Naive thymus-derived CD4-positive, alpha-beta T cell (primary cell): Measurements from ENCODE around the gene RBPJ. TPM values are rescaled to one million over a fixed set of nuclear protein-coding genes. Genes with fewer than 3 reads are reported as not detected.

ENCODE experiments used
- ATAC-seq: fragments of 150-1000 bp; cut with Tn5 transposase; 2 replicates; pipeline ENCODE4 v1.10.0; 2021; ENCODE audit warnings: mild to moderate bottlenecking, moderate library complexity
- CTCF ChIA-PET: fragments of 350-600 bp; sonication (Branson Sonifier 250); formaldehyde crosslinking; loops from one replicate; lab custom pipeline; 2021; ENCODE audit warnings: antibody characterized with exemption; lab: Charles Lee
- POLR2A ChIA-PET: fragments of 350-600 bp; sonication (Branson Sonifier 250); formaldehyde crosslinking; loops from one replicate; lab custom pipeline; 2021; ENCODE audit warnings: antibody characterized with exemption, inconsistent platforms; lab: Charles Lee
- DNase-seq, 9 donors: peaks; one replicate each; pipeline versions ENCODE4 v3.0.0 to v3.0.0-alpha.2; 2020 to 2022; ENCODE audit warnings: mixed read lengths in 1 of 9
- H3K27ac ChIP-seq: one replicate; pipeline ENCODE4 v1.7.0; 2013; ENCODE audit warnings: mild to moderate bottlenecking, low read depth, low read length, moderate library complexity
- H3K27me3 ChIP-seq, 2 donors: one replicate each; pipeline ENCODE4 v1.7.0; 2013; ENCODE audit warnings: low read length in 2 of 2, mild to moderate bottlenecking in 2 of 2, moderate library complexity in 2 of 2; ENCODE audit not compliant: control insufficient read depth in 2 of 2, insufficient read depth in 2 of 2
- H3K36me3 ChIP-seq, 3 experiments: 1 replicate in 2 of 3; 2 replicates in 1 of 3; pipeline ENCODE4 v1.7.0; 2013; ENCODE audit warnings: low read length in 3 of 3, mild to moderate bottlenecking in 3 of 3, moderate library complexity in 1 of 3; ENCODE audit not compliant: insufficient read depth in 3 of 3, control insufficient read depth in 2 of 3
- H3K4me1 ChIP-seq, 2 donors: one replicate each; pipeline ENCODE4 v1.7.0; 2013; ENCODE audit warnings: low read length in 2 of 2, mild to moderate bottlenecking in 2 of 2, moderate library complexity in 1 of 2; ENCODE audit not compliant: control insufficient read depth in 2 of 2, insufficient read depth in 2 of 2
- H3K4me3 ChIP-seq: 2 replicates; pipeline ENCODE4 v1.7.0; 2013; ENCODE audit warnings: mild to moderate bottlenecking, low read length
- H3K9me3 ChIP-seq, 3 experiments: 1 replicate in 2 of 3; 2 replicates in 1 of 3; pipeline ENCODE4 v1.7.0; 2013; ENCODE audit warnings: low read length in 3 of 3; ENCODE audit not compliant: control insufficient read depth in 2 of 3
- H3K27ac Mint-ChIP-seq, 9 donors: one replicate each; pipeline ENCODE4 v1.8.0; 2020 to 2022; ENCODE audit warnings: mixed read lengths in 9 of 9, mild to moderate bottlenecking in 8 of 9, moderate library complexity in 5 of 9, inconsistent platforms in 2 of 9
- H3K27me3 Mint-ChIP-seq, 5 donors: one replicate each; pipeline ENCODE4 v1.8.0; 2021 to 2022; ENCODE audit warnings: mixed read lengths in 5 of 5, mild to moderate bottlenecking in 1 of 5
- H3K36me3 Mint-ChIP-seq, 5 donors: one replicate each; pipeline ENCODE4 v1.8.0; 2020 to 2022; ENCODE audit warnings: mixed read lengths in 5 of 5, mild to moderate bottlenecking in 3 of 5, inconsistent platforms in 1 of 5
- H3K4me1 Mint-ChIP-seq, 7 donors: one replicate each; pipeline ENCODE4 v1.8.0; 2020 to 2022; ENCODE audit warnings: mixed read lengths in 7 of 7, mild to moderate bottlenecking in 3 of 7, inconsistent platforms in 1 of 7
- H3K4me3 Mint-ChIP-seq, 10 donors: one replicate each; pipeline ENCODE4 v1.8.0; 2020 to 2022; ENCODE audit warnings: mild to moderate bottlenecking in 10 of 10, mixed read lengths in 10 of 10, moderate library complexity in 6 of 10, inconsistent platforms in 2 of 10
- H3K9me3 Mint-ChIP-seq, 11 donors: one replicate each; pipeline ENCODE4 v1.8.0; 2020 to 2022; ENCODE audit warnings: mixed read lengths in 11 of 11, mild to moderate bottlenecking in 4 of 11, inconsistent platforms in 1 of 11, moderate library complexity in 1 of 11
- intact Hi-C, 2 donors: fragments of 100-400 bp; cut with micrococcal nuclease; formaldehyde crosslinking; loops; one replicate each; pipeline ENCODE4 v1.15.1; 2023
- polyA plus RNA-seq, 2 donors: library from polyadenylated mRNA; unstranded; fragments of 300-500 nt; fragmentation: Illumina TruSeq; gene quantifications; one replicate each; pipeline ENCODE4 v1.2.3, GENCODE V29; 2021
- total RNA-seq, 6 experiments: library from RNA in 5 of 6; stranded (reverse) in 5 of 6; gene quantifications; 1 replicate in 5 of 6; 2 replicates in 1 of 6; pipeline ENCODE4 v1.2.3 and lab custom pipeline; 2021 to 2026

Gene RBPJ
- total and polyA plus RNA-seq, 7 experiments from 2014 or later: 48.1 to 144 (median 68.5) TPM

DNA sequence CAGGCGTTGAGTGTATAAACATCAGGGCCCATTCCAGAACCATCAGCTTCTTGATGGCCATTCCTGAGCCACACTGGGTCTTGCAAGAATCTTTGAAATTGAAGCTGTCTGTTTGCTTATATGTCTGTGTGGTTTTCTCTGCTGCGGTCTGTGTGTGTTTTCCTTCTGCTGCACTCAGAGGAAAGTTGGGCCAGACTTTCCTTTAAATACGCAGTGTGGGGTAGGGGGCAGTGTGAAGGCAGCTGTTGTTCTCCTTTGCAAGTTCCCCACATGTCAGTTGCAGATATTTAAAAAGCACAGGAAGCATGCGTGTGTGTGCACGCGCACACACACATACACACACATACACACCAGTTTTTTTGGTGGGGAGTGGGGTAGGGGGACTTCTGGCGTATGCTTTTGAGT, 137.3 kb downstream of the RBPJ start:
- Mint-ChIP-seq H3K4me3 (peak overlapping the region in 8 of 10 donors; percentile 8 to 80 (median 59)), H3K27me3 (no peaks in the 10 kb centered on the region), H3K36me3 (no peaks in the 10 kb centered on the region), H3K4me1 (peaks cover 0 to 30% (median 20%) of the 10 kb centered on the region in 7 donors), H3K27ac (peak overlapping the region in 7 of 9 donors; percentile 5 to 89 (median 79)), H3K9me3 (peaks cover 0 to 12% (median 1%) of the 10 kb centered on the region in 11 donors)
- DNase-seq (peak in 6 of 9 donors; percentile 5 to 62 (median 30)), ATAC-seq (peak; percentile 66)
- no peaks in the 10 kb centered on the region for H3K27me3 ChIP-seq
- intact Hi-C loops: loop anchor here (1.0 to 5.0 kb wide), 3 partner anchors 126 to 569 kb away; partner anchors contain the start of genes STIM2 (in 1 of the 2) and TBC1D19 (in 1 of the 2)
- no peaks in the 10 kb centered on the region for H3K36me3 ChIP-seq
- ChIA-PET CTCF (interaction anchor here (0.6 to 1.4 kb wide), 8 partner anchors 9 to 626 kb away, joined by 3 to 6 read pairs (median 3); no protein-coding TSS in a partner anchor), POLR2A (interaction anchor here (1.1 to 1.5 kb wide), 2 partner anchors 126 to 409 kb away, joined by 3 read pairs; partner anchors contain the start of gene TBC1D19)
- no peaks in the 10 kb centered on the region for H3K9me3 ChIP-seq
- H3K4me3 ChIP-seq: no peak overlapping the region
- H3K27ac ChIP-seq: no peak overlapping the region
- peaks cover 0 to 16% of the 10 kb centered on the region in 2 donors for H3K4me1 ChIP-seq

DNA sequence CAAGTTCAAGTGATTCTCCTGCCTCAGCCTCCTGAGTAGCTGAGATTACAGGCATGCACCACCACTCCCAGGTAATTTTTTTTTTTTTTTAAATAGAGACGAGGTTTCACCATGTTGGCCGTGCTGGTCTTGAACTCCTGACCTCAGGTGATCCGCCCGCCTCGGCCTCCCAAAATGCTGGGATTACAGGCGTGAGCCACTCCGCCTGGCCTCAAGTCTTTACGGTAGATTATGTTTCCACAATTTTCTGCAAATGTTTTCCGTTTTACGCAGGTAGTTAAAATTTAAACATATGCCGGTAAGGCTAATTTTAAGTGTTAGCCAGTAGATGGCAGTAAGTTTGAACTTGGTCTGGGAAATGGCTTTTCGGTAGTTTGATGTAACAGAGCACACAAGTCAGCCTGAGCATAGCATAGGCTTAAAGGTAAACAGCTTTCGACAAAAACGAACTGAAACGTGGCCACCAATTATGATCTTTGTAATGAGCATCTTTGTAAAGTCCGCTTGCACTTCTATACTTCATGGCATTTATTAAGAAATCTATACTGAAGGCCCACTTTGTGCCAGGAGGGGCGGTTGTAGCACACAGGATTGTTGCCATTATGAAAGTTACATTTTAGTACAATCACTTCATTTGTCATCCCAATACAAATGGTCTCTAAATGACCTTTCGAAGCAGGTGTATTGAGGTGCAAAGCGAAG, 138.4 kb downstream of the RBPJ start:
- Mint-ChIP-seq H3K27ac (peak overlapping the region in 5 of 9 donors; percentile 5 to 68 (median 60)), H3K27me3 (no peaks in the 10 kb centered on the region), H3K4me1 (peaks cover 0 to 30% (median 20%) of the 10 kb centered on the region in 7 donors), H3K36me3 (no peaks in the 10 kb centered on the region), H3K4me3 (peak overlapping the region in 9 of 10 donors; percentile 21 to 82 (median 61)), H3K9me3 (peaks cover 0 to 4% (median 0%) of the 10 kb centered on the region in 11 donors)
- no peaks in the 10 kb centered on the region for H3K36me3 ChIP-seq
- DNase-seq: peak in 7 of 9 donors; percentile 15 to 62 (median 51)
- peaks cover 0 to 16% of the 10 kb centered on the region in 2 donors for H3K4me1 ChIP-seq
- no peak overlapping the region for H3K4me3 ChIP-seq
- H3K27ac ChIP-seq: no peak overlapping the region
- CTCF ChIA-PET: interaction anchor here (0.6 to 1.2 kb wide), 7 partner anchors 87 to 811 kb away, joined by 3 to 7 read pairs (median 3); no protein-coding TSS in a partner anchor
- no peaks in the 10 kb centered on the region for H3K27me3 ChIP-seq
- H3K9me3 ChIP-seq: no peaks in the 10 kb centered on the region
- intact Hi-C loops: loop anchor here (1.0 to 5.0 kb wide), 5 partner anchors 124 to 568 kb away; partner anchors contain the start of gene STIM2 (in 1 of the 2)
- POLR2A ChIA-PET: interaction anchor here (1.5 kb wide), 1 partner anchor 125 kb away, joined by 3 read pairs; the partner anchor contains the start of gene TBC1D19
- peak; percentile 62 for ATAC-seq

- Histone ChIP-seq H3K27ac (no peak overlapping the region), H3K36me3 (no peaks in the 10 kb centered on the region), H3K27me3 (no peaks in the 10 kb centered on the region), H3K4me1 (peaks cover 0 to 16% of the 10 kb centered on the region in 2 donors), H3K4me3 (no peak overlapping the region), H3K9me3 (no peaks in the 10 kb centered on the region)
- no peaks in the 10 kb centered on the region for H3K36me3 Mint-ChIP-seq
- intact Hi-C loops: loop anchor here (1.0 to 5.0 kb wide), 5 partner anchors 123 to 567 kb away; partner anchors contain the start of gene STIM2 (in 1 of the 2)
- no peak for DNase-seq
- CTCF ChIA-PET: interaction anchor here (1.0 kb wide), 1 partner anchor 275 kb away, joined by 3 read pairs; no protein-coding TSS in a partner anchor
- no peak for ATAC-seq
- POLR2A ChIA-PET: no interaction called here
- peak overlapping the region in 1 of 9 donors; percentile 64 for H3K27ac Mint-ChIP-seq
- H3K9me3 Mint-ChIP-seq: peaks cover 0 to 2% (median 0%) of the 10 kb centered on the region in 11 donors
- peaks cover 0 to 30% (median 20%) of the 10 kb centered on the region in 7 donors for H3K4me1 Mint-ChIP-seq
- no peak overlapping the region for H3K4me3 Mint-ChIP-seq
- no peaks in the 10 kb centered on the region for H3K27me3 Mint-ChIP-seq
These were observed 139.1 kb downstream of the RBPJ start for GRCh38 chr4:26459756-26460530.

DNA sequence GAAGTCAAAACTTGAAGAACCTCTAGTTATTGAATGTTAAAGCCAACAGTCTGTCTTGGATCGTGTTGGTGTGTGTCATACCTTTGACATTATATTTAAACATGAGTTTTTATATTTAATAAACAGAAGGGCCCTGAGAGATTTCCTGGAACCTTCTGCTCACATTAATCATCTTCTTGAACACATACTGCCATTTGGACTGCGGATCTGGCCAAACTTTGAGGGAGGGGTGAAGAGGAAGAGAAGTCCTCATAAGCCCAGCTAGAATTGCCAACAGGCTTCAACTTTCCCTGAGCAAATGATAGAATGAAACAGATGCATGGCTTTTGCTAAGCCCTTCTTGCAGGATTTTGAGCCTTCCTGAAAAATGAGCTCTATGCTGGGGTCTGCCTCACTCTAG, 142.1 kb downstream of the RBPJ start:
- intact Hi-C loops: no loop called here
- peaks cover 0 to 2% (median 0%) of the 10 kb centered on the region in 11 donors for H3K9me3 Mint-ChIP-seq
- ATAC-seq (no peak), DNase-seq (no peak)
- H3K27me3 Mint-ChIP-seq: peaks cover 0 to 6% (median 4%) of the 10 kb centered on the region in 5 donors
- peaks cover 0 to 9% of the 10 kb centered on the region in 2 donors for H3K4me1 ChIP-seq
- H3K27ac Mint-ChIP-seq: no peak overlapping the region
- no peak overlapping the region for H3K4me3 Mint-ChIP-seq
- H3K4me1 Mint-ChIP-seq: peaks cover 0 to 17% (median 14%) of the 10 kb centered on the region in 7 donors
- POLR2A ChIA-PET: interaction anchor here (1.0 kb wide), 1 partner anchor 121 kb away, joined by 3 read pairs; the partner anchor contains the start of gene TBC1D19
- no peaks in the 10 kb centered on the region for H3K36me3 Mint-ChIP-seq
- H3K4me3 ChIP-seq: no peak overlapping the region
- H3K27me3 ChIP-seq: no peaks in the 10 kb centered on the region
- H3K27ac ChIP-seq: no peak overlapping the region
- H3K9me3 ChIP-seq: no peaks in the 10 kb centered on the region
- CTCF ChIA-PET: no interaction called here
- H3K36me3 ChIP-seq: no peaks in the 10 kb centered on the region

DNA sequence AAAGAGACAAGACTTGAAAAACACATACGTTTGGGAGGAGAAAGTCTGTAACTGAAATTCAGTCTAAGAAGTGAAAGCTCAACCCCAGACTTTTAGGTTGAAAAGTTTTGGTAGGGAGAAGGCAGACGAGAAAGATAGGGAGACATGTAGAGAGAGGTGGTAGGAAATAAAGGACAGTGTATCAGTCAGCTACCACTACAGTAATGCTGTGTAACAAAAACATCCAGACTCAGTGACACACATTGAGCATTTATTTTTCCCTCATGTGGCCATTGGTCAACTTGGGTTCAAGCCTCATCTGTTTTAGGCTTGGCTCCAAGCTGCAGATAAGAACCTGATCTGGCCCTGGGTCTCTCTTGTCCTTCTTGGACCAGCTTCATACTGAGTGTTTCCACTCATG, 142.6 kb downstream of the RBPJ start:
- Histone ChIP-seq H3K9me3 (no peaks in the 10 kb centered on the region), H3K4me1 (peaks cover 0 to 4% of the 10 kb centered on the region in 2 donors), H3K4me3 (no peak overlapping the region), H3K27ac (no peak overlapping the region), H3K27me3 (no peaks in the 10 kb centered on the region), H3K36me3 (no peaks in the 10 kb centered on the region)
- Mint-ChIP-seq H3K4me3 (no peak overlapping the region), H3K27me3 (peaks cover 0 to 6% (median 4%) of the 10 kb centered on the region in 5 donors), H3K4me1 (peaks cover 0 to 12% (median 9%) of the 10 kb centered on the region in 7 donors), H3K9me3 (peaks cover 0 to 2% (median 0%) of the 10 kb centered on the region in 11 donors), H3K36me3 (no peaks in the 10 kb centered on the region), H3K27ac (no peak overlapping the region)
- intact Hi-C loops: no loop called here
- DNase-seq (no peak), ATAC-seq (no peak)
- CTCF ChIA-PET: interaction anchor here (0.6 kb wide), 1 partner anchor 58 kb away, joined by 3 read pairs; no protein-coding TSS in a partner anchor
- POLR2A ChIA-PET: interaction anchor here (1.0 kb wide), 1 partner anchor 120 kb away, joined by 3 read pairs; the partner anchor contains the start of gene TBC1D19
